ENCODE measurements around the gene ODAPH.

The ODAPH gene

GRCh38 chr4:75544870-75545269 is 11.0 kb upstream of the ODAPH start:
- DNase-seq (ENCODE audit: low read depth), result no peak

GRCh38 chr4:75545526-75545925 is 10.3 kb upstream of the ODAPH start:
- DNase-seq (ENCODE audit: low read depth), result no peak

GRCh38 chr4:75547647-75548387 is 8.0 kb upstream of the ODAPH start:
- no peak for DNase-seq (ENCODE audit: low read depth)

GRCh38 chr4:75549019-75549418 is 6.8 kb upstream of the ODAPH start:
- no peak for DNase-seq (ENCODE audit: low read depth)

GRCh38 chr4:75552452-75552851 is 3.4 kb upstream of the ODAPH start:
- DNase-seq (ENCODE audit: low read depth), result no peak

- DNase-seq (ENCODE audit: low read depth), result no peak
Observed at GRCh38 chr4:75557696-75558095, 1.8 kb downstream of the ODAPH start.

GRCh38 chr4:75561789-75562188 is 5.9 kb downstream of the ODAPH start:
- DNase-seq (ENCODE audit: low read depth), result no peak

- no peak for DNase-seq (ENCODE audit: low read depth)
Observed at GRCh38 chr4:75564023-75564422, 8.2 kb downstream of the ODAPH start.

- peak; percentile 32 for DNase-seq (ENCODE audit: low read depth)
Observed at GRCh38 chr4:75565481-75565880, 9.6 kb downstream of the ODAPH start.

GRCh38 chr4:75566911-75567310 is 11.0 kb downstream of the ODAPH start:
- no peak for DNase-seq (ENCODE audit: low read depth)

- DNase-seq (ENCODE audit: low read depth), result peak; percentile 9
Observed at GRCh38 chr4:75567725-75568124, 11.9 kb downstream of the ODAPH start.

- no peak for DNase-seq (ENCODE audit: low read depth)
Observed at GRCh38 chr4:75584067-75584466, 28.2 kb downstream of the ODAPH start.

GRCh38 chr4:75593393-75593792 is 37.5 kb downstream of the ODAPH start:
- no peak for DNase-seq (ENCODE audit: low read depth)

GRCh38 chr4:75596061-75596460 is 40.2 kb downstream of the ODAPH start:
- no peak for DNase-seq (ENCODE audit: low read depth)

- no peak for DNase-seq (ENCODE audit: low read depth)
Observed at GRCh38 chr4:75598390-75598789, 42.5 kb downstream of the ODAPH start.

- DNase-seq (ENCODE audit: low read depth), result no peak
Observed at GRCh38 chr4:75599647-75600046, 43.8 kb downstream of the ODAPH start.

- no peak for DNase-seq (ENCODE audit: low read depth)
Observed at GRCh38 chr4:75605928-75606327, 50.1 kb downstream of the ODAPH start.

- no peak for DNase-seq (ENCODE audit: low read depth)
Observed at GRCh38 chr4:75612306-75612705, 56.4 kb downstream of the ODAPH start.

All from CMK (cell line).